ENCODE results near the gene MAMSTR.
"Not testable (repeated sequence)": the region's sequence is repeated elsewhere in the genome, so short reads cannot be mapped to it uniquely, and the experiment has no call there.

MAMSTR gene

GRCh38 chr19:48685583-48685982, 33.9 kb downstream of the MAMSTR start:
- no peak for DNase-seq

DNA sequence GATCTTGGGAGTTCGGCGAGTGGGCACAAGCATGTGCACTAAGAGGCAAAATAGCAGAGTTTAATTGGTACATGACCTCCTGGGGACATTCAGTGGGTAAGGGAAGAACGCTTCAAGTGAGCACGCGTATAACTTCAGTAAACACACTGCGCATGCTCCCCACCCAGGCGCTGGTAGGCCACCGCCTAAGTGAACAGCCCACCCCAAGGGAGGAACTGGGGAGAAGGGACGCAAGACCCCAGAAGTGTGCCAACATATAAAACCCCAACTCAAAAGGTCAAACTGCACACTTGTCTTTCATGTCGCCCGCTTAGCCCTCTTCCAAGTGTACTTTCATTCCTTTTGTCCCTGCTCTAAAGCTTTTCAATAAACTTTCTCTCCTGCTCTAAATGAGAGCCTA, 36.2 kb downstream of the MAMSTR start:
- DNase-seq, result peak in 1 of 5 donors; percentile 10

- DNase-seq, result no peak
Observed at GRCh38 chr19:48681127-48681470, 38.4 kb downstream of the MAMSTR start.

DNA sequence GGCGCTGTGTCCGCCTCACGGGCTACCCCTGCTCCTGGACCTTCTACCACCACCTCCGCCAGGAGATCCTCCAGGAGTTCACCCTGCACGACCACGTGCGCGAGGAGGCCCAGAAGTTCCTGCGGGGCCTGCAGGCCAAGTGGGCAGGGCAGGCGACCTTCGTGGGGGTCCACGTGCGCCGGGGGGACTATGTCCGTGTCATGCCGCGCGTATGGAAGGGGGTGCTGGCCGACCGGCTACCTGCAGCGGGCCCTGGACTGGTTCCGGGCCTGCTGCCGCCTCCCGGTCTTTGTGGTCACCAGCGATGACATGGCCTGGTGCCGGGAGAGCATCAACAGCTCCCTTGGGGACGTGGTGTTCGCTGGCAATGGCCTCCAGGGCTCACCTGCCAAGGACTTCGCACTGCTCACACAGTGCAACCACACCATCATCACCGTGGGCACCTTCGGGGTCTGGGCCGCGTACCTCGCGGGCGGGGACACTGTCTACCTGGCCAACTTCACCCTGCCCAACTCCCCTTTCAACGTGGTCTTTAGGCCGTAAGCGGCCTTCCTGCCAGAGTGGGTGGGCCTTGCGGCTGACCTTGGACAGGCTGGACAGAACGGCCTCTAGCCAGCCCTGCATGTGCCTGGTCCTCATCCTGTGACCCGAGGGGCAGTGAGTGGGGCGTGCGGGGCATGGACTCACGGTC, 38.9 kb downstream of the MAMSTR start:
- no peak for DNase-seq

DNA sequence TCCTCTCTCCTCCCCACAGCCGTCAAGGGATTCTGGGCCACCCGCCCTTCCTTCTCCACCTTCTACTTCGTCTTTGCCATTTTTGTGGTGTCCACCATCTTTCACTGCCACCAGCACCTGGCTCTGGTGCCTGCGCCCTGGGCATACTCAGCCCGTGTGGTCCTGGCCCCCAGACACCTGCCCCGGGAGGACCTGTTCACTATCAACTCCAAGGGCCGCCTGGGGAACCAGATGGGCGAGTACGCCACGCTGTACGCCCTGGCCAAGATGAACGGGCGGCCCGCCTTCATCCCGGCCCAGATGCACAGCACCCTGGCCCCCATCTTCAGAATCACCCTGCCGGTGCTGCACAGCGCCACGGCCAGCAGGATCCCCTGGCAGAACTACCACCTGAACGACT, 39.5 kb downstream of the MAMSTR start:
- DNase-seq, result not testable (repeated sequence)

GRCh38 chr19:48678201-48678600, 41.3 kb downstream of the MAMSTR start:
- DNase-seq, result no peak

- no peak for DNase-seq
Observed at GRCh38 chr19:48676887-48677286, 42.6 kb downstream of the MAMSTR start.

DNA sequence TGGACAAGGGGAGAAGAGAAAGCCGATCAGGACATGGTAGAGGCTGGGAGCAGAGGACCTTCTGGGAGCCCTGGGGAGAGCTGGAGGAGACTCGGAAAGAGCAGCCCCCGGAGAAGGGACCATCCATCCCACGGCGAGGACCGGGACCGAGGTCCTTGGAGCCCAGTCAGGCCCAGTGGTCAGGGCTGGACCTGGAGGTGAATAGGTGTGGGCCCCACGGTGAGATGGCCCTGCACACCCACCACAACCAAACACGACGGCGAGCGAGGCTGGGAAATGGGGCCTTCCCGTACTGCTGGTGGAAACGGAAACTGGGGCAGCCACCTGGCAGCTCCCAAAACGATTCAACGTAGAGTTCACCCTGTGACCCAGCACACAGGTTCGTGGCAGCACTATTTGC, 43.0 kb downstream of the MAMSTR start:
- no peak for DNase-seq

DNA sequence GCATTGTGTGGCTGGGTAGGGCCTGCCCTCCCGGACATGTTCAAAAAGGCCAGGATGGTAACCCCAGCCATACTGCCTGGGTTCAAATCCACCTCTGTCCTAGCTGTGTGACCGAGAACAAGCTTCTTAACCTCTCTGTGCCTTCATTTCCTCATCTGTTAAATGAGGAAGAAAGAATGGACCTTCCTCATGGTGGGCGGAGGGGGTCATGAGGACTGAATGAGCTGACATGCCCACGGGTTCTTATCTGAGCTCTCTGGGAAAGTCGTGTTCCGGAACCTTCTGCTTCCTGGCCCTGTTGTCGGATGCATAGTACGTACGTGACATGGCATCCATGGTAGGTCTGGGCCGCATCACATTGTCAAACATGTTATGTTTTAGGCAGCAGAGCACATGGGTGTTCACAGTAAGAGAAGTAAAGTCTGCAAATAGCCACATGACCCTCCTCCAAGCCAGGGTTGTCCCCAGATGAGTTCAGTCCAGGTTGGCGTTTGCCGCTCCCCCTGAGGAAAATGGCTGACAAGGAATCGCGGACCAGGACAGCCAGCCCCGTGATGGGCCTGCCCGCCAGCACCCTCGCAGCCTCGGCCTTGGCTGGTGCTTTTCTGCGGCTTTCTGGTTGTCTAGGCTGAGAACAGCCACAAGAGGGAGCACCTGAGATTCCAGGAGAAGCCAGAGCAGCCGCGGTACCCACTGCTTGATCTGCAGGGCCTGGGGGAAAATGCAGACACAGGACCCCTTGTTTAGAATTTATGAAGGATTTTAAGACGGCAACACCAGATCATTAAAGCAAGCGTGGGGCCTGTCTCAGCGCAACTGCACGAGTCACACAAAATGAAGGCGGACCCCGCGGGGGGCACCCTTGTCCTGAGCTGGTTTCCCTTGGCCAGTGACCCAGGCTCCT, 44.4 kb downstream of the MAMSTR start:
- DNase-seq, result peak; percentile 41 to 71 (median 64)

DNA sequence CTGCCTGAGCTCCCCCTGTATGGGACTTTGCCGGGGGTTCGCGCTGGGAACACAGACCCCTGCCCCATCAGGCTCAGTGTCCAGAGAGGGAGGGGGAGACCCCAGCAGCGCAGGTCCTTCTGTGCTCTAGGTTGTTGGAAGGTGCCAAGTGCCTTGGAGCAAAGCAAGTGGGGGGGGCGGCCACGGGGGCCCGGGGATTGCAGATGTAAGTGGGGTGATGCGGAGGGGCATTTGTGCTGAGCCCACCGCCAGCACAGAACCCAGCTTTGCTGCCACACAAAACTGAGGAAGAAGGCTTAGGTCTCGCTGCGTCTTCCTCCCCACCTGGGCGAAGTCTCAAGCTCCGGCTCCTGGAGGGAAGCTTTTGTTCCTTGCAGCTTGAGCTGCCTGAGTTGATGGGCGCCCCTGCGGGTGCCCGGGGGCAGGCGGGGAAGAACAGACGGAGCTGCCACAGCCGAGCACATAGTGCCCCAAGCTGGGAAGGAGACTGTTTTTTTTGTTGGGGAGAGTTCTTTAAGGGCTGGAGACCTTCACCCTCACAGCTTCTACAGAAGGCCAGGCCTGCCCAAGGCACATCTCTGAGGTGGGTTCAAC, 45.2 kb downstream of the MAMSTR start:
- no peak for DNase-seq

DNA sequence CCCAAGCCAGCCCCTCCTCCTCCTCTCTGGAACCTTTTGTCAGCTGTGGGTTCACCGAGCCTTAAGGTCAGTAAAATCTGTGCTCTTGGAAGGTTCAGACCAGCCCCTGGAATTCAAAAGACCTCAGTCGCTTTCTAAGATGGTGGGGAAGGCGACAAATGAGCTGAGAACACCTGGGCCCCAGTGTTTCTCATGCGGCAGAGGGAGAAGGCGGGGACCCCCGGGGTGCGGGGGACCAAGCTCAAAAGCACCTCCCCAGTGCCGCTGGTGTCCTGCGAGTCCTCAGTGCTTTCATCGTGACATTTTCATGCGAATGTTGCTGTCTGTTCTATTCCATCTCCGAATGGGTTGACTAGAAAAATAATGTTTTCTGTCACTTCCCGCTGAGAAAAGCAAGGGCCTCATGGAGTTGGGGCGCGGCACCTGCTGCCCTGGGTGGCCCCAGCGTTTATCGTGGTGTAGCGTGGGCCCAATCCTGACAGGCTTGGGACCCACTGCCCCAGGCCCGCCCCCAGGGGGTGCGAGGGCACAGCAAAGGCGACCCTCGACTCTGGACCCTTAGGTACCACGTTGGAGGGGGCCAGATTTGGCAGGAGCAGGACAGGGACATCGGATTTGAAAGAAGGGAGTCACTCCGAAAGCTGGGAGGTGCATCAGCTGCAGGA, 46.0 kb downstream of the MAMSTR start:
- DNase-seq, result no peak

GRCh38 chr19:48672994-48673393, 46.5 kb downstream of the MAMSTR start, which contains the start of gene NTN5:
Gene NTN5, minus strand, starts transcription at chr19:48673017. Its CDS starts 2,031 bp downstream, at chr19:48670986.
- no peak for DNase-seq

DNA sequence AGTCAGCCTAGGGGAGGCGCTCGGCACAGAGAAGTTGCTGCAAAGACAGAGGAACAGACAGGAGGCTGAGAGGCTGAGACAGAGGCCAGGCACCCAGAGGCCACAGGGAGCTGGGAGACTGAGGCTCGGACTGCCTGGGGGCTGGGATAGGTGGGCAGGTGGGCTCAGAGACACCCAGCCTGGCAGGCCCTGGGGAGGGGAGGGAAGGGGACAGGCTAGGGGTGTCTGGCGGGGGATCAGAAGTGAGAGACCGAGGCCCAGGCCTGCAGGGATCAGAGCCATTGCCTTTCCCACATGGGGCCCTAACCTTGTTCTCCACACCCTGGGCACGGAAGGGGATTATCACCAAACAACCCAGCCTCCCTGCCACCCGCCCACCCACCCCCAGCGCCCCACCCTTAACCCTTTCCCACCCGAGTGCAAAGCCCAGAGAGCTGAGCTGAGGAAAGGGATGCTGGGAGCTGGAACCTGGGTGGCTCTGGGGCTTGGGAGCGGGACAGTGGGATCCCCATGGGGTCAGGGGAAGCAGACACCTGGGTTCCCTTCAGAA, 48.0 kb downstream of the MAMSTR start:
- DNase-seq, result no peak

DNA sequence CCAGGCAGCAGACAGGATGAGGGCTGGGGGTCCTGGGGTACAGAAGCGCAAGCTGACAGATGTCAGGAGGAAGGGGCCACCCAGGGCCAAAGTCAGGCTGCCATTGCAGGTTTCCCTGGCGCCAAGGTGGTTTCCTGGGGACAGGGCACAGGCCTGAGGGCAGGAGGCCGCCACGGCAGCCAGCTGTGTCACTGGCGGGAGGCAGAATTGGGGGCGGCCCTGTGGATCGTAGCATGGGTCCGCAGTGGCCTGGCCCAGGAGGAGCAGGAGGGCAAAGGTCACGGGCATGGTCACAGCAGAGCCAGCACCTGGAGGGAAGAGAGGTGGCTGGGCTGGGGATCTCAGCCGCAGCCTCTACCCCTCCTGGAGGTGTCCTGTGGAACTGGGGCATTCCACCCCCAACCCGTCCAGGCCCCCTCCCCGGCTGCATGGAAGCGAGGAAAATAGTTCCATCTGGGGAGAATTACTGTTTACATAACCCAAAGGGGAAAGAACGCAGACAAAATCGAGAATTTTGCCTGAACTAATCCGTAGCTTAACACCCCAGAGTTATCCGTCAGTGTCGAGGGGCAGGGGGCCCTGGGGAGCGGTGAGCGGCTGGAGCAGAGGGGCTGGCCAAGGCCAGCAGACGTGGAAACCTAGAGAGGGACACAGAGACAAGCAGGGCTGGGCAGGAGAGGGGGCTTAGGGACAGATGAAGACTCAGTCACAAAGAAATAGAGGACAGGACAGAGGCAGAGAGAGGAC, 48.7 kb downstream of the MAMSTR start:
- no peak for DNase-seq

- no peak for DNase-seq
Observed at GRCh38 chr19:48669903-48670668, 49.4 kb downstream of the MAMSTR start.

- no peak for DNase-seq
Observed at GRCh38 chr19:48668761-48669160, 50.8 kb downstream of the MAMSTR start.

GRCh38 chr19:48668332-48668731, 51.2 kb downstream of the MAMSTR start:
- no peak for DNase-seq

DNA sequence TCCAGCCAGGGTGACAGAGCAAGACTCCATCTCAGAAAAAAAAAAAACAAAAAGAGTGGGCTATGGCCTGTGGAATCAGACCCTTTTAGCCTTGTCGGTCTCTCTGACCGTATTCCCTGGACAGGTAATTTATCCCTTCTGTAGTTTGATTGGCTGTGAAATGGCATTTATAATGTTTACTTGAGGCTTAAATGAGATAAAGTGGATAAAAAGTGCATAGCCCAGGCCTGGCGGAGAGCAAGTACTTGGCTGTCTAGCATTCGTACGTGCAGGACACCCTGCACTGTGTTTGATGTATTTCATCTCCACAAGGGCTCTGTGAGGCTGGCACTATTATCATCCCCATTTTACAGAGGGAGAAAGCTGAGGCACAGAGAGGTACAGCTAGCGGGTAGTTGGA, 53.7 kb downstream of the MAMSTR start:
- DNase-seq, result no peak

DNA sequence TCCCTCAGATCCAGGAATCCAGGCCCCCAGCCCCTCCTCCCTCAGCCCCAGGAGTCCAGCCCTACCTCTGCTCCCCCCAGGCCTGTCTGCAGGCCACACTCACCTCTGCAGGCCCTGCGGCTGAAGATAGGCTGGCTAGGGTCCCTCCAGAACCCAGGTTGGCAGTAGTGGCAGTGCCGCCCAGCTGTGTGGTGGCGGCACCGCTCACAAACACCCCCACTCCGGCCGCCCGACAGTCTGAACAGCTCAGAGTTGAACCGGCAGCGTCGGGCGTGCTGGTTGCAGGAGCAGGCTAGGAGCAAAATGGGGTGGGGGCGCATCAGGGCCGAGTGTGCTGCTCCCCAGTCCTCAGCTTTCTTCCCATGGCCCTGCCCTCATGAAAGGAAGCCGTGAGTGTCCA, 55.0 kb downstream of the MAMSTR start:
- no peak for DNase-seq

- no peak for DNase-seq
Observed at GRCh38 chr19:48663667-48664066, 55.9 kb downstream of the MAMSTR start.
